Activated naive CD8-positive, alpha-beta T cell treated with anti-CD3 and anti-CD28 coated beads, Interleukin-2, amount 50 U/mL, for 16 hours (primary cell): ENCODE data around the gene OR2V1.
"Not testable (repeated sequence)": the region's sequence is repeated elsewhere in the genome, so short reads cannot be mapped to it uniquely, and the experiment has no call there.

ENCODE experiments used
- DNase-seq: peaks from one replicate; pipeline ENCODE4 v3.0.0-alpha.2; 2020; ENCODE audit warnings: low read depth, low spot score

The OR2V1 gene

GRCh38 chr5:181127907-181128626 is 2.9 kb downstream of the OR2V1 start:
- no peak for DNase-seq

GRCh38 chr5:181127456-181127855 is 3.5 kb downstream of the OR2V1 start:
- no peak for DNase-seq

- no peak for DNase-seq
These were observed 4.1 kb downstream of the OR2V1 start for GRCh38 chr5:181126841-181127240.

- no peak for DNase-seq
These were observed 6.4 kb downstream of the OR2V1 start for GRCh38 chr5:181124526-181124925.

GRCh38 chr5:181121675-181122561 is 9.1 kb downstream of the OR2V1 start:
- no peak for DNase-seq

- no peak for DNase-seq
These were observed 10.2 kb downstream of the OR2V1 start for GRCh38 chr5:181120761-181121160.

GRCh38 chr5:181120306-181120705 is 10.7 kb downstream of the OR2V1 start:
- no peak for DNase-seq

- no peak for DNase-seq
These were observed 11.9 kb downstream of the OR2V1 start for GRCh38 chr5:181119105-181119504.

- no peak for DNase-seq
These were observed 12.6 kb downstream of the OR2V1 start for GRCh38 chr5:181118369-181118768.

- DNase-seq, result no peak
These were observed 15.9 kb downstream of the OR2V1 start for GRCh38 chr5:181114844-181115778.

GRCh38 chr5:181114284-181114843 is 16.6 kb downstream of the OR2V1 start:
- DNase-seq, result no peak

- not testable (repeated sequence) for DNase-seq
These were observed 17.4 kb downstream of the OR2V1 start for GRCh38 chr5:181113572-181113971.

GRCh38 chr5:181112476-181112875 is 18.5 kb downstream of the OR2V1 start:
- no peak for DNase-seq

GRCh38 chr5:181111010-181111409 is 20.0 kb downstream of the OR2V1 start:
- no peak for DNase-seq

- DNase-seq, result no peak
These were observed 21.4 kb downstream of the OR2V1 start for GRCh38 chr5:181109489-181110013.

GRCh38 chr5:181108578-181109165 is 22.3 kb downstream of the OR2V1 start:
- DNase-seq, result no peak

- DNase-seq, result no peak
These were observed 23.3 kb downstream of the OR2V1 start for GRCh38 chr5:181107699-181108098.

- DNase-seq, result no peak
These were observed 25.5 kb downstream of the OR2V1 start for GRCh38 chr5:181105391-181106025.

GRCh38 chr5:181104606-181105390 is 26.2 kb downstream of the OR2V1 start:
- not testable (repeated sequence) for DNase-seq

GRCh38 chr5:181104259-181104568 is 26.8 kb downstream of the OR2V1 start:
- DNase-seq, result not testable (repeated sequence)
